Prostate gland (tissue), 2 donors: Measurements from ENCODE around the gene KIF5C.

Source experiments
- CTCF ChIP-seq, 4 experiments: fragments of 200-600 bp in 2 of 4; fragments of 450-650 bp in 2 of 4; sonication (generic) in 2 of 4; IDR thresholded peaks; 1 replicate in 3 of 4; 2 replicates in 1 of 4; pipeline ENCODE4 v1.5.1; 2016 to 2019; ENCODE audit warnings: antibody characterized with exemption in 4 of 4, mild to moderate bottlenecking in 2 of 4, moderate library complexity in 2 of 4
- POLR2A ChIP-seq: fragments of 450-650 bp; IDR thresholded peaks from one replicate; pipeline ENCODE4 v1.6.1; 2016; ENCODE audit warnings: antibody characterized with exemption, mild to moderate bottlenecking
- POLR2AphosphoS5 ChIP-seq: sonication (generic); formaldehyde crosslinking; IDR thresholded peaks from one replicate; pipeline ENCODE4 v1.6.1; 2017; ENCODE audit warnings: antibody characterized with exemption

GRCh38 chr2:148983896-148984295 is 108.9 kb downstream of the KIF5C start:
- TF ChIP-seq CTCF (IDR thresholded peaks at IDR 0.05) (no peak), POLR2A (no peak), POLR2AphosphoS5 (no peak)
